ENCODE results near the gene PDE4A. TPM values are rescaled to one million over a fixed set of nuclear protein-coding genes. Genes with fewer than 3 reads are reported as not detected.

The PDE4A gene
- total and polyA plus RNA-seq, 2 experiments from 2014 or later, result 2.8 to 4.3 TPM

DNA sequence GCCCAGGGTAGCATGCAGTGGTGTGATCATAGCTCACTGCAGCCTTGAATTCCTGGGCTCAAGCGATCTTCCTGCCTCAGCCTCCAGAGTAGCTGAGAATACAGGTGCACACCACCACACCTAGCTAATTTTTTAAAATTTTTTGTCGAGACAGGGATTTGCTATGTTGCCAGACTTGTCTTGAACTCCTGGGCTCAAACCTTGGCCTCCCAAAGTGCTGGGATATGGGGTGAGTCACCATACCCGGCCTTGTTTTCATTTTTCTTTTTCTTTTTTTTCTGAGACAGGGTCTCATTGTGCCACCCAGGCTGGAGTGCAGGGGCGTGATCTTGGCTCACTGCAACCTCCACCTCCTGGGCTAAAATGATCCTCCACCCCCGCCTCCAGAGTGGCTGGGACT lies 44.1 kb downstream of the PDE4A start:
- Histone ChIP-seq H3K4me3 (no peak overlapping the region), H3K4me1 (ENCODE audit: insufficient read depth) (peaks cover 5% of the 10 kb centered on the region), H3K79me2 (no peaks in the 10 kb centered on the region), H2AFZ (no peak overlapping the region), H3K27ac (no peak overlapping the region), H3K9me2 (replicated peaks; ENCODE audit: insufficient read depth) (no peaks in the 10 kb centered on the region), H3K4me2 (no peak overlapping the region), H3K27me3 (no peaks in the 10 kb centered on the region), H3K36me3 (replicated peaks; ENCODE audit: insufficient read depth, low read depth) (no peaks in the 10 kb centered on the region), H3K9me3 (ENCODE audit: low read depth) (no peaks in the 10 kb centered on the region), H4K20me1 (ENCODE audit: insufficient read depth, poor library complexity, severe bottlenecking) (no peaks in the 10 kb centered on the region)
- TF ChIP-seq EZH2phosphoT487 (IDR thresholded peaks at IDR 0.05; ENCODE audit: low read depth, severe bottlenecking, unreplicated experiment), result no peak
- no peak for TF ChIP-seq EZH2 (IDR thresholded peaks at IDR 0.05; ENCODE audit: borderline replicate concordance)
- TF ChIP-seq, protein P1, sequence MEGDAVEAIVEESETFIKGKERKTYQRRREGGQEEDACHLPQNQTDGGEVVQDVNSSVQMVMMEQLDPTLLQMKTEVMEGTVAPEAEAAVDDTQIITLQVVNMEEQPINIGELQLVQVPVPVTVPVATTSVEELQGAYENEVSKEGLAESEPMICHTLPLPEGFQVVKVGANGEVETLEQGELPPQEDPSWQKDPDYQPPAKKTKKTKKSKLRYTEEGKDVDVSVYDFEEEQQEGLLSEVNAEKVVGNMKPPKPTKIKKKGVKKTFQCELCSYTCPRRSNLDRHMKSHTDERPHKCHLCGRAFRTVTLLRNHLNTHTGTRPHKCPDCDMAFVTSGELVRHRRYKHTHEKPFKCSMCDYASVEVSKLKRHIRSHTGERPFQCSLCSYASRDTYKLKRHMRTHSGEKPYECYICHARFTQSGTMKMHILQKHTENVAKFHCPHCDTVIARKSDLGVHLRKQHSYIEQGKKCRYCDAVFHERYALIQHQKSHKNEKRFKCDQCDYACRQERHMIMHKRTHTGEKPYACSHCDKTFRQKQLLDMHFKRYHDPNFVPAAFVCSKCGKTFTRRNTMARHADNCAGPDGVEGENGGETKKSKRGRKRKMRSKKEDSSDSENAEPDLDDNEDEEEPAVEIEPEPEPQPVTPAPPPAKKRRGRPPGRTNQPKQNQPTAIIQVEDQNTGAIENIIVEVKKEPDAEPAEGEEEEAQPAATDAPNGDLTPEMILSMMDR (IDR thresholded peaks at IDR 0.05; ENCODE audit: poor library complexity), result no peak
- 92% methylated on average over 5 of the region's 5 CpGs for WGBS (ENCODE audit: low lambda C conversion rate, missing lambda C conversion rate)
- no peak for DNase-seq (ENCODE audit: low spot score)

DNA sequence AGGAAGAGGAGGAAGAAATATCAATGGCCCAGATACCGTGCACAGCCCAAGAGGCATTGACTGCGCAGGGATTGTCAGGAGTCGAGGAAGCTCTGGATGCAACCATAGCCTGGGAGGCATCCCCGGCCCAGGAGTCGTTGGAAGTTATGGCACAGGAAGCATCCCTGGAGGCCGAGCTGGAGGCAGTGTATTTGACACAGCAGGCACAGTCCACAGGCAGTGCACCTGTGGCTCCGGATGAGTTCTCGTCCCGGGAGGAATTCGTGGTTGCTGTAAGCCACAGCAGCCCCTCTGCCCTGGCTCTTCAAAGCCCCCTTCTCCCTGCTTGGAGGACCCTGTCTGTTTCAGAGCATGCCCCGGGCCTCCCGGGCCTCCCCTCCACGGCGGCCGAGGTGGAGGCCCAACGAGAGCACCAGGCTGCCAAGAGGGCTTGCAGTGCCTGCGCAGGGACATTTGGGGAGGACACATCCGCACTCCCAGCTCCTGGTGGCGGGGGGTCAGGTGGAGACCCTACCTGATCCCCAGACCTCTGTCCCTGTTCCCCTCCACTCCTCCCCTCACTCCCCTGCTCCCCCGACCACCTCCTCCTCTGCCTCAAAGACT lies 46.9 kb downstream of the PDE4A start:
- H3K4me3 ChIP-seq, result no peak overlapping the region

DNA sequence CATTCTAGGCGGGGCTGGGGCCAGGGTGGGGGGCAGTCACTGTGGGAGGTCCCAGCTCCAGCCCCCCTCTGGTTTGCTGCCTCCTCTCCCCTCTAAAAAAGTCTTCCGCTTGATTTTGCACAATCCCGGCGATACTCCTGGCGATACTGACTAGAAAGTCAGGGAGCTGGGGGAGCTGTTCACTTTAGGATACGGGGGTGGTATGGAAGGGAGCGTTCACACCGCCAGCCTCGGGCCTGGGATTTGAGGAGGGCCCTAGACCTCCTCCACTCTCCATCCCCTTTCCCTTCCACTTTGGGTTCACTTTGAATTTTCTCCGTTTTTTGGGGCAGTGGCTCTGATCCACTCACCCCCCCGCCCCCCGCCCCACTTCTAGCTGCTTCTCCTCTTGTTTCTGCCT lies 47.8 kb downstream of the PDE4A start:
- TF ChIP-seq EZH2 (IDR thresholded peaks at IDR 0.05; ENCODE audit: borderline replicate concordance) (no peak), EZH2phosphoT487 (IDR thresholded peaks at IDR 0.05; ENCODE audit: low read depth, severe bottlenecking, unreplicated experiment) (no peak)
- TF ChIP-seq, protein P1 (IDR thresholded peaks at IDR 0.05; ENCODE audit: poor library complexity), result no peak
- no peaks in the 10 kb centered on the region for H3K27me3 ChIP-seq
- H3K4me2 ChIP-seq, result no peak overlapping the region
- WGBS (ENCODE audit: low lambda C conversion rate, missing lambda C conversion rate), result 81% methylated on average over 9 of the region's 12 CpGs
- no peaks in the 10 kb centered on the region for H3K36me3 ChIP-seq (replicated peaks; ENCODE audit: insufficient read depth, low read depth)
- H2AFZ ChIP-seq, result no peak overlapping the region
- H3K9me2 ChIP-seq (replicated peaks; ENCODE audit: insufficient read depth), result no peaks in the 10 kb centered on the region
- no peak overlapping the region for H3K27ac ChIP-seq
- no peak overlapping the region for H3K4me3 ChIP-seq
- no peaks in the 10 kb centered on the region for H4K20me1 ChIP-seq (ENCODE audit: insufficient read depth, poor library complexity, severe bottlenecking)
- no peaks in the 10 kb centered on the region for H3K4me1 ChIP-seq (ENCODE audit: insufficient read depth)
- no peaks in the 10 kb centered on the region for H3K79me2 ChIP-seq
- no peaks in the 10 kb centered on the region for H3K9me3 ChIP-seq (ENCODE audit: low read depth)
- no peak for DNase-seq (ENCODE audit: low spot score)

More for the DNA sequence above, 46.9 kb downstream of the PDE4A start:
- TF ChIP-seq EZH2phosphoT487 (IDR thresholded peaks at IDR 0.05; ENCODE audit: low read depth, severe bottlenecking, unreplicated experiment), result no peak
- TF ChIP-seq EZH2 (IDR thresholded peaks at IDR 0.05; ENCODE audit: borderline replicate concordance), result no peak
- TF ChIP-seq, protein P1 (IDR thresholded peaks at IDR 0.05; ENCODE audit: poor library complexity), result no peak
- Histone ChIP-seq H3K4me2 (no peak overlapping the region), H3K9me3 (ENCODE audit: low read depth) (no peaks in the 10 kb centered on the region), H3K79me2 (no peaks in the 10 kb centered on the region), H2AFZ (no peak overlapping the region), H3K9me2 (replicated peaks; ENCODE audit: insufficient read depth) (no peaks in the 10 kb centered on the region), H3K4me1 (ENCODE audit: insufficient read depth) (no peaks in the 10 kb centered on the region), H3K27me3 (no peaks in the 10 kb centered on the region), H4K20me1 (ENCODE audit: insufficient read depth, poor library complexity, severe bottlenecking) (no peaks in the 10 kb centered on the region), H3K36me3 (replicated peaks; ENCODE audit: insufficient read depth, low read depth) (no peaks in the 10 kb centered on the region), H3K27ac (no peak overlapping the region)
- 92% methylated on average over 18 of the region's 20 CpGs for WGBS (ENCODE audit: low lambda C conversion rate, missing lambda C conversion rate)
- DNase-seq (ENCODE audit: low spot score), result no peak
